Measurements from ENCODE around the gene MORN5.
A peak's percentile ranks its signal among the peaks of the same experiment; 100 is the strongest.

Gene MORN5

DNA sequence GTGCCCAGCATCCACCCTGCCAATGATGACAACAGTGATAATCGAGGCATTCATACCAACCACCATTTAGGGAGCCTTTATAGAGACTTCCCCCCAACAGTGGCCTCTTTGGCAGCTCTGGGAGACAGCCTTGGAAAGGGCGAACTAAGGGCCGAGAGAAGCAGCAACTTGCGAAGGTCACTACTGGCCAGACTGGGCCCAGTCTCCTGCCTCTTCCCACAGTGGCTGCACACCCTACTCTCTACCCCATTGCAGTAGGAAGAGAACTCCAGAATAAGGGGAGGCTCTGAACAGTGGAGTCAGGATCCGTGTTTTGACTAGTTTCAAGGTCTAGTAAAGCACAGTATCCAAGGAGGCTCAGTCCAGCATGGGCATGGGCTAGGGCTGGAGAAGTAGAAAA lies 63.7 kb downstream of the MORN5 start:
- Histone ChIP-seq H3K4me3 (ENCODE audit: low read length in 2 of 2) (no peak overlapping the region), H3K9ac (ENCODE audit: low read length in 2 of 2) (no peak overlapping the region), H3K27me3 (ENCODE audit: control insufficient read depth in 1 of 2, insufficient read depth in 2 of 2, low read length in 2 of 2) (peaks cover 82 to 84% of the 10 kb centered on the region in 2 donors), H3K36me3 (ENCODE audit: control insufficient read depth in 2 of 2, insufficient read depth in 2 of 2, low read length in 2 of 2) (no peaks in the 10 kb centered on the region), H3K4me1 (ENCODE audit: control insufficient read depth, insufficient read depth, low read length) (peaks cover 36% of the 10 kb centered on the region), H3K9me3 (ENCODE audit: control insufficient read depth in 2 of 2, low read length in 2 of 2) (no peaks in the 10 kb centered on the region), H3K27ac (ENCODE audit: low read length) (no peak overlapping the region)

DNA sequence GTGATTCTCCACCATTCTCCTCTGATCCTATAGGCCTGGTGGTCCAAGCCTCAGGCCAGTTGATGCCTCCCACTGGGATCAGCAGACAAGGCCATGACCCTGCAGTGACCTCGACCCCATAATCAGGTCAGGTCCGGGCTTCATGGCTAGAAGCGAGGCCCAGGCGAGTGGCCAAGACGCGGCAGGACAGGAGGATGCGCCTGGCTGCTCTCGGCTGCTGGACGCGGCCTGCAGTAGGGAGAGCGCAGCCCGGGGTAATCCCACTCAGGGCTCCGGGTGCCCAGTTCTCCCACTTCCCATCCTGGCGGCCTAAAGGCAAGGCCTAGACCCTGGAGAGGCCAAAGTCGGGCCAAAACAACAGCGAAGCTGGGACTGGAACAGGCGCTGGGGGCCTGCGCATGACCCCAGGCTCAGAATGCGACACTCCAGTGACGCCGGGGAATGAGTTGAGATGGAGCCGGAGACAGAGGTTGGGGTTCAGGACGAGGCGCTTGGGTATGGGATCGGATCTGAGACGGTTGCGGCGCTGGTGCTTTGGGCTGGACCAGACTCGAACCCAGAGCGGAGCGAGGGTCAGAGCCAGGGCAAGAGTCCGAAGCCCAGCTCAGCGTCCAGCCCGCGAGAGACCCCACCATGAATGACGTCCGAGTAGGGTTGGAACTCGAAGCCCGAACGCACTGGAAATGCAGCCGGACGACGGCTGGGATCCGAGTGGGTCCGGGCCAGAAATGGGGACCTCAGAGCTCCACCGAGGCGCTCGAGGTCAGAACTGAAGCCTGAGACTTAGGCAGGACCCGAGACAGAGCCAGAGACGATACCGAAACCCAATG lies 65.8 kb downstream of the MORN5 start:
- H3K4me3 ChIP-seq (ENCODE audit: low read length in 2 of 2): peak overlapping the region; percentile 36 to 61

DNA sequence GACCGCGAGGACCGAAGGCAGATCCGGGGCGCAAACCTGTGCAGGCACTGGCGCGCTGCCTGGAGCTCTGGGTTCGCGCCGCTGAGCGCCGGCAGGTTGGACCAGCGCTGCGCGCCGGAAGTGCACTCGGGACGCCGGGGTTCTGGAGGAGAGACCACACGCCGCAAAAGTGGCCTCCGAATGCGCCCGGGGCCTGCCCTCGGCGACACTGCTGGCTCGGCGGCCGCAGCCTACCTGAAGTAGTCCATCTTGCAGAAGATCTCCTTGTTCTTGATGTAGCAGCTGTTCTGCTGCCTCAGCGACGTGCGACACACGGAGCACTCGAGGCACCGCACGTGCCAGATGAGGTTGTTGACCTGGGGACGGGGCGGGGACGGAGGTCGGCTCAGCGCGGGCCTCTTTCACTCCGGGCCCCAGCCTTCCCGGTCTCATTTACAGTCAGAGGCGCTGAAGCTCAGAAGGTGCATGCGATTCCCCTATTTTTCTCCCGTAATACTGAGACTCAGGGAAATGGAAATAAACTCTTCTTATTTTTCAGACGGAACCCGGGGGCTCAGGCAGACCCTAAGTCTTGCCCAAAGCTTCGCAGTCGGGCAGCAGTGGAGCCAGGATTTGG lies 66.5 kb downstream of the MORN5 start:
- Histone ChIP-seq H3K9ac (ENCODE audit: low read length in 2 of 2) (no peak overlapping the region), H3K4me3 (ENCODE audit: low read length in 2 of 2) (peak overlapping the region; percentile 36 to 61), H3K36me3 (ENCODE audit: control insufficient read depth in 2 of 2, insufficient read depth in 2 of 2, low read length in 2 of 2) (no peaks in the 10 kb centered on the region), H3K27me3 (ENCODE audit: control insufficient read depth in 1 of 2, insufficient read depth in 2 of 2, low read length in 2 of 2) (peaks cover 70 to 81% of the 10 kb centered on the region in 2 donors), H3K27ac (ENCODE audit: low read length) (no peak overlapping the region), H3K9me3 (ENCODE audit: control insufficient read depth in 2 of 2, low read length in 2 of 2) (no peaks in the 10 kb centered on the region), H3K4me1 (ENCODE audit: control insufficient read depth, insufficient read depth, low read length) (peaks cover 27% of the 10 kb centered on the region)

More for the DNA sequence above, 65.8 kb downstream of the MORN5 start:
- H3K4me1 ChIP-seq (ENCODE audit: control insufficient read depth, insufficient read depth, low read length): peaks cover 27% of the 10 kb centered on the region
- no peaks in the 10 kb centered on the region for H3K9me3 ChIP-seq (ENCODE audit: control insufficient read depth in 2 of 2, low read length in 2 of 2)
- H3K9ac ChIP-seq (ENCODE audit: low read length in 2 of 2): no peak overlapping the region
- peaks cover 77 to 80% of the 10 kb centered on the region in 2 donors for H3K27me3 ChIP-seq (ENCODE audit: control insufficient read depth in 1 of 2, insufficient read depth in 2 of 2, low read length in 2 of 2)
- no peaks in the 10 kb centered on the region for H3K36me3 ChIP-seq (ENCODE audit: control insufficient read depth in 2 of 2, insufficient read depth in 2 of 2, low read length in 2 of 2)
- H3K27ac ChIP-seq (ENCODE audit: low read length): no peak overlapping the region

DNA sequence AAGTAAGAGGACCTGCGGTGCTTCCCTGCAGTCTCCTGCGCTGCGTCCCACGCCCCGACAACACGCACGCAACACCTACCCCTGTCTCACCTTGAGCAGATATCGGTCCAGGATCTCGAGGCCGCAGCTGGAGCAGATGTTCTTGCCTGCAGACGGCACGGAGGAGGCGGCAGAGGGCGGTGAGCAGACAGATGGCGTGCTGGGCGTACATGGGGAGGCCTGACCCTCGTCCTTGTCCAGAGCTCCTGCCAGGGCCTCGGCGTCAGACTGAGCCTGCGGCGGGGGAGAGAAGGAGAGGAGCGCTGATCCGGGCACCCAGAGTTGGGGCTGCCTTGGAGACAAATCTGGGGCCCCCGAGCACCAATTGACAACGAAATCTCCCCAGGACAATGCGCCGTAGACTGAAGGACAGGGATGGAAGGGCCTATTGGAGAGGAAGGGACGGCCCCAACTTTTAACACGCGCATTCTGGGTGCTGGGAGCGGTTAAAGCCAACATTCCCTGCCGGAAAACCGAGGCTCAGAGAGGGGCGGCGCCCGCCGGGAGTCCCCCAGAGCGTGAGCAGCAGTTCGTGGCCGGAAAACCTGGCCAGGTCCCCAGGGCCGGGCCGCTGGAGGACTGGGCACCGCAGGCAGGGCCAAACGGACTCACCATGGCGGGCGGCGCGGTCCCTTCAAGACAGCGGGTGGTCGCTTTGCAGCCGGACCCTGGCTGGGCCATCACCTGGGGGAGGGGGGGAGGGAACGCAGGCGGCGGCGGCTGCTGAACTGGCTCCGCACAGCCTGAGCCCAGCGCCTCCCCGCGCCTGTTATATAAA lies 67.3 kb downstream of the MORN5 start:
- no peaks in the 10 kb centered on the region for H3K9me3 ChIP-seq (ENCODE audit: control insufficient read depth in 2 of 2, low read length in 2 of 2)
- H3K27me3 ChIP-seq (ENCODE audit: control insufficient read depth in 1 of 2, insufficient read depth in 2 of 2, low read length in 2 of 2): peaks cover 63 to 80% of the 10 kb centered on the region in 2 donors
- no peak overlapping the region for H3K9ac ChIP-seq (ENCODE audit: low read length in 2 of 2)
- no peak overlapping the region for H3K27ac ChIP-seq (ENCODE audit: low read length)
- H3K4me1 ChIP-seq (ENCODE audit: control insufficient read depth, insufficient read depth, low read length): peaks cover 27% of the 10 kb centered on the region
- H3K4me3 ChIP-seq (ENCODE audit: low read length in 2 of 2): peak overlapping the region in 1 of 2 donors; percentile 61
- no peaks in the 10 kb centered on the region for H3K36me3 ChIP-seq (ENCODE audit: control insufficient read depth in 2 of 2, insufficient read depth in 2 of 2, low read length in 2 of 2)

DNA sequence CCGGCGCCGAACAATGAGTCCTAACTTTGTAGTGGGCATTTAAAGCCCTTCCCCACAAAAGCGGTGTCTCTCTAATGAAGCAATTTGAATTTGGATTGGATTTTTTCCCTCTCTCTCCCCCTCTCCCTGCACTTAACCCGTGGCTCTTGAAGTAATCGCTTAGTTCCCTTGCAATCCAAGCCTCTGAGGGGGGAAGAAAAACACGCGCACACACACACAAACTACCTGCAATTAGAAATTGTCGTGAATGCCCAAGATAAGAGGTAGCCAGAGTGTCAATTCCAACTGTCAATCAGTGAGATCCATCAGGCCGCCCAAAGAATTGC lies 67.8 kb downstream of the MORN5 start:
- Histone ChIP-seq H3K9me3 (ENCODE audit: control insufficient read depth in 2 of 2, low read length in 2 of 2) (no peaks in the 10 kb centered on the region), H3K27me3 (ENCODE audit: control insufficient read depth in 1 of 2, insufficient read depth in 2 of 2, low read length in 2 of 2) (peaks cover 57 to 75% of the 10 kb centered on the region in 2 donors), H3K9ac (ENCODE audit: low read length in 2 of 2) (no peak overlapping the region), H3K36me3 (ENCODE audit: control insufficient read depth in 2 of 2, insufficient read depth in 2 of 2, low read length in 2 of 2) (no peaks in the 10 kb centered on the region), H3K4me3 (ENCODE audit: low read length in 2 of 2) (peak overlapping the region in 1 of 2 donors; percentile 3), H3K4me1 (ENCODE audit: control insufficient read depth, insufficient read depth, low read length) (peaks cover 27% of the 10 kb centered on the region), H3K27ac (ENCODE audit: low read length) (no peak overlapping the region)

DNA sequence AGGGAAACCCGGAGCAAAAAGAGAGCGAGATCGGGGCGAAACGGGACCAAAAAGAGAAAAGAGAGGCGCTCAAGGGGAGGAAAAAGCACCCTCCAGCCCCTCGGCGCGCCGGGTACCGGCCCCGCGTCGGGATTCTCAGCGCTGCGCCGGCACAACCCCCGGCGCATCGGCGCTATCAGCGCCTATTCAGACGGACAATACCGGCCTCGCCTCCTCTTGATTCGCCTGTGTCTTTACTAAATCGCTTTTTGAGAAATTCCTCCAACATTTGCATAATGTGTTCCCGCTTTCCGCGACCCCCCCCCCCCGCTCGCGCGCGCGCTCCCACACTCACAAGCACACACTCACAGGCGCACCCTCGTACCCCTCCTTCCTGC lies 68.5 kb downstream of the MORN5 start:
- H3K4me3 ChIP-seq (ENCODE audit: low read length in 2 of 2): peak overlapping the region; percentile 26 to 62
- H3K27ac ChIP-seq (ENCODE audit: low read length): no peak overlapping the region
- peaks cover 56 to 70% of the 10 kb centered on the region in 2 donors for H3K27me3 ChIP-seq (ENCODE audit: control insufficient read depth in 1 of 2, insufficient read depth in 2 of 2, low read length in 2 of 2)
- H3K4me1 ChIP-seq (ENCODE audit: control insufficient read depth, insufficient read depth, low read length): peaks cover 27% of the 10 kb centered on the region
- H3K36me3 ChIP-seq (ENCODE audit: control insufficient read depth in 2 of 2, insufficient read depth in 2 of 2, low read length in 2 of 2): no peaks in the 10 kb centered on the region
- no peak overlapping the region for H3K9ac ChIP-seq (ENCODE audit: low read length in 2 of 2)
- no peaks in the 10 kb centered on the region for H3K9me3 ChIP-seq (ENCODE audit: control insufficient read depth in 2 of 2, low read length in 2 of 2)

DNA sequence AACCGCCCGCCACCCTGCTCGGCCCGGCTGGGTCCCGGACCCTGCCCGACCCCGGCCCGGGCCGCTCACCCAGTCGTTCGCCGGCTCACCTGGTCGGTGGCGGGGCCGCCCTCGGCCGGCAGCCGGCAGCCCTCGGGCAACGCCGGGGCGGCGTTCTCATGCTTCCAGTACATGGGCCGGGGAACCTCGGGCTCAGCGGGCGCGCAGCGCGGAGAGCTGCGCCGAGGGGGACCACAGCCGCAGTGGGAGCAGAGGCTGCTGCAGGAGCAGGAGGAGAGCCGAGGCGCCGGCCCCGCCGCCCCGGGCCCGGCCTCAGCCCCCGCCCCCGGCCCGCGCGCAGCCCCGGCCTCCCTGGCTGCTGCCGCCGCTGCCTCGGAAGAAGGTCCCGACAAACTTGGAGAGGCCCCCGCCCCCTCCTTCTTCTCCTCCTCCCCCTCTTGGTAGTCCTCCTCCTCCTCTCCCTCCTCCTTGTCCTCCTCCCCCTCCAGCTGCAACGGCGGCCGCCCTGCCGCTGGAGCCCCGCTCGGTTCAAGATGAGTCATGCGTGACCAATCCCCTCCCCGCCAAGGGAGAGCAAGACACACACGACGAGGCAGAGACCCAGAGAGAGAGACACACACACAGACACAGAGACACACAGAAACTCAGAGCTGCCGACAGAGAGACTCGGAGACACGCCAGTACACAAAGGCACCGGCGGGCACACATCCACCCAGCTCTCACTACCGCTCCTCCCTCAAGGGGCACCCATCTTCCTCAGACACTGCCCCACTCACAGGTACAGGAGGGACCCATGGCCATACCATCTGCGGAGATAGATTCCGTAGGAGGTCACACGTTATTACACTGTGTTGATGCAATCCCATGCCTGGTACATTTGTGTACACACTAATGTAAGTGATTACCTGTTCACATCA lies 69.1 kb downstream of the MORN5 start, which contains the start of gene LHX6:
TSS of gene LHX6 (minus strand) at position 390 of the 917 bp plus-strand sequence. CDS start at position 173, 217 bp downstream.
- Histone ChIP-seq H3K4me1 (ENCODE audit: control insufficient read depth, insufficient read depth, low read length) (peaks cover 27% of the 10 kb centered on the region), H3K9me3 (ENCODE audit: control insufficient read depth in 2 of 2, low read length in 2 of 2) (no peaks in the 10 kb centered on the region), H3K4me3 (ENCODE audit: low read length in 2 of 2) (peak within 1 kb of the TSS; percentile 26 to 62), H3K36me3 (ENCODE audit: control insufficient read depth in 2 of 2, insufficient read depth in 2 of 2, low read length in 2 of 2) (no peaks in the 10 kb centered on the region), H3K27me3 (ENCODE audit: control insufficient read depth in 1 of 2, insufficient read depth in 2 of 2, low read length in 2 of 2) (peaks cover 56 to 67% of the 10 kb centered on the region in 2 donors), H3K9ac (ENCODE audit: low read length in 2 of 2) (no peak within 1 kb of the TSS), H3K27ac (ENCODE audit: low read length) (no peak within 1 kb of the TSS)

DNA sequence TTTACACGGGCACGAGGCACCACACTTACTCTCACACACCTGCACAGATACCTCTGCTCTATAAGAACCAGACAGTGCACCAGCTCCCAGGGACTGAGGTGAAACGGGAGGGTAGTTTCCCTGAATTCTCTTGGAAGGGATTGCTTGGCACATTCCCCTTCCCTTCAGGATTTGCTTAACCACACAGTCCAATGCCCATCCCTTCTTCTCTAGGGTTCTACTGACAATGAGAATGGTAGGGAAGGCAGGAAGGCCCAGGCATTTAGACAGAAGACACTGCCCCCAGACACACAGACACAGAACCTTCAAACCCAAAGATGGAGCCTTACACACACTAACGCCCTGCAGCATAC lies 69.8 kb downstream of the MORN5 start:
- Histone ChIP-seq H3K36me3 (ENCODE audit: control insufficient read depth in 2 of 2, insufficient read depth in 2 of 2, low read length in 2 of 2) (no peaks in the 10 kb centered on the region), H3K9me3 (ENCODE audit: control insufficient read depth in 2 of 2, low read length in 2 of 2) (no peaks in the 10 kb centered on the region), H3K27me3 (ENCODE audit: control insufficient read depth in 1 of 2, insufficient read depth in 2 of 2, low read length in 2 of 2) (peaks cover 53 to 65% of the 10 kb centered on the region in 2 donors), H3K27ac (ENCODE audit: low read length) (no peak overlapping the region), H3K9ac (ENCODE audit: low read length in 2 of 2) (no peak overlapping the region), H3K4me3 (ENCODE audit: low read length in 2 of 2) (no peak overlapping the region), H3K4me1 (ENCODE audit: control insufficient read depth, insufficient read depth, low read length) (peaks cover 27% of the 10 kb centered on the region)

DNA sequence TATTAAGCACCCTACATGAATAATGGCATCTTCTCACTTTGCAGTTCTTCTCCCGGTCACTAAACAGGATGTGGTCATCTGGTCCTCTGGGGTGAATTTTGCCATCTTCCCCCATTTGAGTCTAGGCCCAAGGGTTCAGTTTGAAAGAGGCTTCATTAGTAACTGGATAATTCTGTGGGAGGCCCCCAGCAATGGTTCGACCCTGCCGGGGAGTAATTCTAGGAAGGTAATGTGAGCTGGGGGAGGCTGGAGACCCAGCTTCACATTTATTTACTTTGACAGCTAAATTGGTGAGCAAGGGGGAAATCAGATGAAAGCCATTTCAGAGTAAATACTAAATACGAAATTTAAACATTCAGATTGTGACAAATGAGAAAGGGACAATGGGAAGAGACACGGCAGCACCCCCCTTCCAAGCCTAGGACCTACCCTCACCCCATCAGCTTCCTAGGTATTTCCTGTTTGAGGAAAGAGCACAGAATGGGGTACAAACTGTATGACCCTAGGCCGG lies 73.1 kb downstream of the MORN5 start:
- no peak overlapping the region for H3K4me3 ChIP-seq (ENCODE audit: low read length in 2 of 2)
- peaks cover 11% of the 10 kb centered on the region for H3K4me1 ChIP-seq (ENCODE audit: control insufficient read depth, insufficient read depth, low read length)
- H3K9ac ChIP-seq (ENCODE audit: low read length in 2 of 2): no peak overlapping the region
- H3K36me3 ChIP-seq (ENCODE audit: control insufficient read depth in 2 of 2, insufficient read depth in 2 of 2, low read length in 2 of 2): no peaks in the 10 kb centered on the region
- H3K9me3 ChIP-seq (ENCODE audit: control insufficient read depth in 2 of 2, low read length in 2 of 2): no peaks in the 10 kb centered on the region
- no peak overlapping the region for H3K27ac ChIP-seq (ENCODE audit: low read length)
- peaks cover 22 to 34% of the 10 kb centered on the region in 2 donors for H3K27me3 ChIP-seq (ENCODE audit: control insufficient read depth in 1 of 2, insufficient read depth in 2 of 2, low read length in 2 of 2)

All from stomach smooth muscle (tissue), 2 donors.